GM23248 (cell line): ENCODE data around the gene MCRS1. TPM values are rescaled to one million over a fixed set of nuclear protein-coding genes. Genes with fewer than 3 reads are reported as not detected.
"Not testable (repeated sequence)": the region's sequence is repeated elsewhere in the genome, so short reads cannot be mapped to it uniquely, and the experiment has no call there.

Experiments used
- DNase-seq: peaks from one replicate; pipeline ENCODE4 v3.0.0-alpha.2; 2015
- H2AFZ ChIP-seq: fragments of 200-600 bp; sonication (generic); 2 replicates; pipeline ENCODE4 v1.6.1; 2016; ENCODE audit warnings: antibody characterized with exemption
- H3F3A ChIP-seq: fragments of 200-600 bp; sonication (generic); 2 replicates; pipeline ENCODE4 v1.6.1; 2016; ENCODE audit warnings: mild to moderate bottlenecking, antibody characterized with exemption, mixed run types; ENCODE audit not compliant: insufficient read depth
- H3K27ac ChIP-seq: fragments of 200-600 bp; sonication (generic); 2 replicates; pipeline ENCODE4 v1.5.1; 2016; ENCODE audit warnings: mild to moderate bottlenecking
- H3K27me3 ChIP-seq: fragments of 200-600 bp; sonication (generic); replicated peaks from 2 replicates; pipeline ENCODE4 v1.6.1; 2016; ENCODE audit warnings: mild to moderate bottlenecking; ENCODE audit not compliant: insufficient read depth
- H3K36me3 ChIP-seq: fragments of 200-600 bp; sonication (generic); 2 replicates; pipeline ENCODE4 v1.6.1; 2016; ENCODE audit warnings: low read depth, mild to moderate bottlenecking
- H3K4me1 ChIP-seq: fragments of 200-600 bp; sonication (generic); 2 replicates; pipeline ENCODE4 v1.6.1; 2016; ENCODE audit warnings: mild to moderate bottlenecking; ENCODE audit not compliant: insufficient read depth
- H3K4me2 ChIP-seq: fragments of 200-600 bp; sonication (generic); one replicate; pipeline ENCODE4 v1.6.1; 2016; ENCODE audit warnings: mild to moderate bottlenecking; ENCODE audit not compliant: unreplicated experiment
- H3K4me3 ChIP-seq: fragments of 200-600 bp; sonication (generic); 2 replicates; pipeline ENCODE4 v1.5.1; 2016; ENCODE audit warnings: mild to moderate bottlenecking
- H3K79me2 ChIP-seq: fragments of 200-600 bp; sonication (generic); 2 replicates; pipeline ENCODE4 v1.6.1; 2016; ENCODE audit warnings: mild to moderate bottlenecking; ENCODE audit not compliant: insufficient read depth
- H3K9ac ChIP-seq: fragments of 200-600 bp; sonication (generic); 2 replicates; pipeline ENCODE4 v1.6.1; 2016; ENCODE audit warnings: mild to moderate bottlenecking
- H3K9me2 ChIP-seq: fragments of 200-600 bp; sonication (generic); 2 replicates; pipeline ENCODE4 v1.6.1; 2016; ENCODE audit warnings: mixed run types, mild to moderate bottlenecking, moderate library complexity; ENCODE audit not compliant: insufficient read depth
- H3K9me3 ChIP-seq: fragments of 200-600 bp; sonication (generic); one replicate; pipeline ENCODE4 v1.6.1; 2017; ENCODE audit warnings: low read depth
- H4K20me1 ChIP-seq: fragments of 200-600 bp; sonication (generic); 2 replicates; pipeline ENCODE4 v1.6.0; 2016; ENCODE audit not compliant: insufficient read depth
- EZH2 ChIP-seq: fragments of 200-600 bp; sonication (generic); IDR thresholded peaks from 2 replicates; pipeline ENCODE4 v1.6.1; 2018; ENCODE audit warnings: antibody characterized with exemption, mild to moderate bottlenecking; ENCODE audit not compliant: insufficient read depth, poor library complexity, severe bottlenecking
- EZH2phosphoT487 ChIP-seq: fragments of 200-600 bp; sonication (generic); IDR thresholded peaks from 2 replicates; pipeline ENCODE4 v1.6.1; 2018; ENCODE audit warnings: antibody characterized with exemption, moderate library complexity, mild to moderate bottlenecking, low read depth; ENCODE audit not compliant: insufficient read depth
- WGBS, 2 experiments: methylation state at CpG; one replicate each; pipeline ENCODE4 v1.1.6; 2015 to 2017; ENCODE audit warnings: low lambda C conversion rate in 2 of 2, low coverage in 1 of 2; ENCODE audit errors: missing lambda C conversion rate in 2 of 2; 5-methylcytosine and 5-hydroxymethylcytosine counted together
- in situ Hi-C: fragments of 300-500 bp; cut with MboI; formaldehyde crosslinking; loops from 2 replicates; pipeline ENCODE4 v1.15.0; 2020
- polyA plus RNA-seq: library from polyadenylated mRNA; unstranded; fragments of >200 nt; fragmentation: Nextera tagmentation; extraction: Ambion mirVana; gene quantifications from 2 replicates; pipeline ENCODE4 v1.2.1, GENCODE V29; 2016
- total RNA-seq: library from RNA; depleted of rRNA; stranded (reverse); fragments of >200 nt; shearing (Covaris generic); gene quantifications from 2 replicates; pipeline ENCODE4 v1.2.3, GENCODE V29; 2014

The MCRS1 gene
- total and polyA plus RNA-seq, 2 experiments from 2014 or later: 54.9 to 64.2 TPM

- Histone ChIP-seq H3K27ac (no peak overlapping the region), H3K4me1 (peaks cover 17% of the 10 kb centered on the region), H3K9me2 (no peaks in the 10 kb centered on the region), H3K4me2 (no peak overlapping the region), H3K79me2 (no peaks in the 10 kb centered on the region), H3K4me3 (no peak overlapping the region), H2AFZ (no peak overlapping the region), H3F3A (peaks cover 11% of the 10 kb centered on the region), H3K9ac (no peak overlapping the region), H3K36me3 (0 out of 2 replicates have a peak, but pooled peaks cover 4% of the 10 kb centered on the region), H4K20me1 (no peaks in the 10 kb centered on the region), H3K27me3 (no peaks in the 10 kb centered on the region), H3K9me3 (no peaks in the 10 kb centered on the region)
- no peak for DNase-seq
- no peak for TF ChIP-seq EZH2
- TF ChIP-seq EZH2phosphoT487: no peak
- 94 to 99% methylated on average over 5 of the region's 5 CpGs for WGBS, 2 experiments
- in situ Hi-C loops: no loop called here
Observed at GRCh38 chr12:49519574-49519936, 48.4 kb downstream of the MCRS1 start.

GRCh38 chr12:49518914-49519573 is 48.9 kb downstream of the MCRS1 start:
- Histone ChIP-seq H3K27ac (no peak overlapping the region), H3K9me2 (no peaks in the 10 kb centered on the region), H2AFZ (no peak overlapping the region), H4K20me1 (no peaks in the 10 kb centered on the region), H3K27me3 (no peaks in the 10 kb centered on the region), H3F3A (peaks cover 11% of the 10 kb centered on the region), H3K9me3 (no peaks in the 10 kb centered on the region), H3K79me2 (no peaks in the 10 kb centered on the region), H3K4me3 (no peak overlapping the region), H3K4me1 (peaks cover 17% of the 10 kb centered on the region), H3K4me2 (no peak overlapping the region), H3K36me3 (no peaks in the 10 kb centered on the region), H3K9ac (no peak overlapping the region)
- WGBS, 2 experiments: 48 to 54% methylated on average over 2 of the region's 2 CpGs
- in situ Hi-C loops: no loop called here
- DNase-seq: peak; percentile 77
- no peak for TF ChIP-seq EZH2phosphoT487
- no peak for TF ChIP-seq EZH2

- in situ Hi-C loops: no loop called here
- peaks cover 15% of the 10 kb centered on the region for H3F3A ChIP-seq
- peak overlapping the region; percentile 37 for H3K4me2 ChIP-seq
- H3K79me2 ChIP-seq: no peaks in the 10 kb centered on the region
- H3K4me1 ChIP-seq: peaks cover 17% of the 10 kb centered on the region
- H3K27ac ChIP-seq: peak overlapping the region; percentile 52
- H3K27me3 ChIP-seq: no peaks in the 10 kb centered on the region
- DNase-seq: peak; percentile 91
- no peak for TF ChIP-seq EZH2phosphoT487
- no peak for TF ChIP-seq EZH2
- WGBS, 2 experiments: 23 to 25% methylated on average over 5 of the region's 5 CpGs
- H3K36me3 ChIP-seq: no peaks in the 10 kb centered on the region
- no peaks in the 10 kb centered on the region for H3K9me3 ChIP-seq
- no peak overlapping the region for H3K9ac ChIP-seq
- H3K9me2 ChIP-seq: no peaks in the 10 kb centered on the region
- no peak overlapping the region for H2AFZ ChIP-seq
- H3K4me3 ChIP-seq: no peak overlapping the region
- H4K20me1 ChIP-seq: no peaks in the 10 kb centered on the region
Observed at GRCh38 chr12:49515266-49515665, 52.7 kb downstream of the MCRS1 start.

DNA sequence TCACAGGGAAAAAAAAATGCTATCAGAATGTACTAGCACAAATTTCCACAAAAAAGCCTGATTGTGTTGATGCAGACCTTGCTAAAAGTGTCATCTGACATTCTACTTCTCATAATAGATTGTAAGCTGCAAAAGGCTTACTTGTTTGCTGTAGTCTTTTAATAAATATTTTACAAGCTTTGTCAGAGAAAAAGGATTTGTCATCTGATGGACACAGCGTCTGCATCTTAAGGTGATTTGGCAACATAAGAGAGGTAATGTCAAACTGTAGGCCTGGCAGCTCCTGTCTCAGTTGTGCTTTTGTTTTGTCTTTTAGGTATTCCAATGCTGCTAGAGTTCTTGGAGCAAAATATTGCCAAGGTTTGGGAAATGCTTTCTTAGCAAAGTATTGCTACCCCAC is 55.4 kb downstream of the MCRS1 start:
- Histone ChIP-seq H2AFZ (no peak overlapping the region), H3K36me3 (no peaks in the 10 kb centered on the region), H3K27me3 (no peaks in the 10 kb centered on the region), H3K4me2 (no peak overlapping the region), H3K79me2 (no peaks in the 10 kb centered on the region), H3K27ac (no peak overlapping the region), H3F3A (peaks cover 22% of the 10 kb centered on the region), H3K9me2 (no peaks in the 10 kb centered on the region), H3K9ac (no peak overlapping the region), H3K4me3 (no peak overlapping the region), H3K4me1 (peaks cover 13% of the 10 kb centered on the region), H3K9me3 (no peaks in the 10 kb centered on the region), H4K20me1 (no peaks in the 10 kb centered on the region)
- DNase-seq: no peak
- in situ Hi-C loops: no loop called here
- 39 to 48% methylated on average over 1 of the region's 1 CpG for WGBS, 2 experiments
- TF ChIP-seq EZH2: no peak
- TF ChIP-seq EZH2phosphoT487: no peak

DNA sequence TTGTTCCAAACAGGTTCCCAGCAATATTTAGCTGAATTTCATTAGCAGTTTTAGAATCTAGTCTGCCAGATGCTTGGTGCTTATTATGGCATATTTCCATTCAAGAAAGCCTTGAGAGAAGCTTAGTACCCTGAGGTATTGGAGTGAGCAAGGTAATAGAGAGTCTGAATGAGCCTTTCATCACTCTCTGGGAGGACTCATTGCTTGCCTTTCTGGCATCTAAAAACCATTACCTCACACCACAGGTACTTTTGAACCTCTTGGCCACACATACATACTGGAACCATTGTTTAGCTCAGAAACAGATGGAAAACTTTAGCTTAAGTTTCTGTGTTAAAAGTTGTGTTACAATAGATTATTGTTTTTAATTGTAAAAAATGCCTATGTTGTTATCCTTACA is 56.5 kb downstream of the MCRS1 start:
- H3K27me3 ChIP-seq: no peaks in the 10 kb centered on the region
- H3K9me3 ChIP-seq: no peaks in the 10 kb centered on the region
- no peaks in the 10 kb centered on the region for H3K9me2 ChIP-seq
- peaks cover 31% of the 10 kb centered on the region for H3F3A ChIP-seq
- H3K27ac ChIP-seq: no peak overlapping the region
- no peak for DNase-seq
- H2AFZ ChIP-seq: no peak overlapping the region
- no peaks in the 10 kb centered on the region for H4K20me1 ChIP-seq
- H3K4me1 ChIP-seq: peaks cover 22% of the 10 kb centered on the region
- in situ Hi-C loops: no loop called here
- H3K79me2 ChIP-seq: no peaks in the 10 kb centered on the region
- no peak for TF ChIP-seq EZH2
- no peak for TF ChIP-seq EZH2phosphoT487
- no peak overlapping the region for H3K9ac ChIP-seq
- H3K36me3 ChIP-seq: no peaks in the 10 kb centered on the region
- H3K4me2 ChIP-seq: no peak overlapping the region
- H3K4me3 ChIP-seq: no peak overlapping the region

- not testable (repeated sequence) for H3K79me2 ChIP-seq, H3K9ac ChIP-seq, H3K9me2 ChIP-seq, H2AFZ ChIP-seq, H3K27ac ChIP-seq, H4K20me1 ChIP-seq, DNase-seq, H3K4me2 ChIP-seq, H3K4me3 ChIP-seq, H3K36me3 ChIP-seq, H3K9me3 ChIP-seq, H3K27me3 ChIP-seq
- in situ Hi-C loops: loop anchor here (10.0 kb wide), 1 partner anchor 145 kb away; the partner anchor contains the start of gene SPATS2
- Histone ChIP-seq H3F3A (peaks cover 33% of the 10 kb centered on the region; the same call in 1 of the 2 replicates), H3K4me1 (peaks cover 15% of the 10 kb centered on the region)
- 95 to 98% methylated on average over 8 of the region's 8 CpGs for WGBS, 2 experiments
Observed at GRCh38 chr12:49509681-49510080, 58.3 kb downstream of the MCRS1 start.
